WTC11 (cell line): Measurements from ENCODE around the gene ARHGAP45. TPM values are rescaled to one million over a fixed set of nuclear protein-coding genes. Genes with fewer than 3 reads are reported as not detected.

ENCODE experiments used
- ATAC-seq: fragments of 200-7000 bp; cut with Tn5 transposase; 2 replicates; pipeline ENCODE4 v1.10.0; 2021; ENCODE audit warnings: mild to moderate bottlenecking, moderate library complexity
- CTCF ChIA-PET: fragments of 300-600 bp; sonication (Branson Sonifier 250); formaldehyde crosslinking; loops from one replicate; lab custom pipeline; 2021; ENCODE audit warnings: antibody characterized with exemption; lab: Charles Lee
- POLR2A ChIA-PET: fragments of 350-600 bp; sonication (Branson Sonifier 250); formaldehyde crosslinking; loops from one replicate; lab custom pipeline; 2021; ENCODE audit warnings: antibody characterized with exemption; lab: Charles Lee
- DNase-seq: peaks from one replicate; pipeline ENCODE4 v3.0.0; 2021; ENCODE audit warnings: low spot score
- H3K27ac Mint-ChIP-seq: 2 replicates; pipeline ENCODE4 v1.8.0; 2021; ENCODE audit warnings: mixed read lengths
- H3K27me3 Mint-ChIP-seq: 2 replicates; pipeline ENCODE4 v1.8.0; 2021; ENCODE audit warnings: low read depth, mild to moderate bottlenecking, moderate library complexity, mixed read lengths
- H3K36me3 Mint-ChIP-seq: 2 replicates; pipeline ENCODE4 v1.8.0; 2021; ENCODE audit warnings: mixed read lengths
- H3K4me1 Mint-ChIP-seq: 2 replicates; pipeline ENCODE4 v1.8.0; 2022; ENCODE audit warnings: mixed read lengths
- H3K4me3 Mint-ChIP-seq: 2 replicates; pipeline ENCODE4 v1.8.0; 2021; ENCODE audit warnings: mild to moderate bottlenecking, moderate library complexity, mixed read lengths
- H3K9me3 Mint-ChIP-seq: 2 replicates; pipeline ENCODE4 v1.8.0; 2021; ENCODE audit warnings: mixed read lengths
- ATF1 ChIP-seq: sonication (generic); formaldehyde crosslinking; IDR thresholded peaks from 2 replicates; pipeline ENCODE4 v1.8.1; 2023; ENCODE audit warnings: mild to moderate bottlenecking, moderate library complexity, missing genetic modification reagents
- CREB1 ChIP-seq: sonication (generic); formaldehyde crosslinking; IDR thresholded peaks from 2 replicates; pipeline ENCODE4 v1.8.0; 2023; ENCODE audit warnings: mild to moderate bottlenecking, missing genetic modification reagents
- ETV6 ChIP-seq: sonication (generic); formaldehyde crosslinking; IDR thresholded peaks from 2 replicates; pipeline ENCODE4 v1.8.1; 2022; ENCODE audit warnings: mild to moderate bottlenecking, missing genetic modification reagents
- JAZF1 ChIP-seq: fragments of 250-450 bp; sonication (Bioruptor Pico); IDR thresholded peaks from 2 replicates; pipeline ENCODE4 v1.9.0; 2021; ENCODE audit warnings: moderate library complexity, mild to moderate bottlenecking, inconsistent platforms
- TCF7 ChIP-seq: sonication (generic); formaldehyde crosslinking; IDR thresholded peaks from 2 replicates; pipeline ENCODE4 v1.8.0; 2022; ENCODE audit warnings: mild to moderate bottlenecking, low read depth, missing genetic modification reagents, moderate library complexity
- ZNF317 ChIP-seq: sonication (generic); formaldehyde crosslinking; IDR thresholded peaks from 2 replicates; pipeline ENCODE4 v1.8.1; 2023; ENCODE audit warnings: low read depth, mild to moderate bottlenecking, moderate library complexity, missing genetic modification reagents, borderline replicate concordance
- ZNF423 ChIP-seq: fragments of 250-450 bp; sonication (Bioruptor Pico); IDR thresholded peaks from 2 replicates; pipeline ENCODE4 v2.1.2; 2022; ENCODE audit warnings: mild to moderate bottlenecking, moderate library complexity
- ZSCAN18 ChIP-seq: fragments of 250-450 bp; sonication (Bioruptor Pico); IDR thresholded peaks from 2 replicates; pipeline ENCODE4 v2.1.2; 2022; ENCODE audit warnings: mild to moderate bottlenecking, moderate library complexity
- total RNA-seq: library from RNA; stranded (reverse); gene quantifications from 3 replicates; pipeline ENCODE4 v1.2.3, GENCODE V29; 2021
- TF ChIP-seq, protein P1 (sequence below): sonication (generic); formaldehyde crosslinking; IDR thresholded peaks from 2 replicates; pipeline ENCODE4 v1.8.0; 2023; ENCODE audit warnings: missing genetic modification reagents
- TF ChIP-seq, protein P2 (sequence below): sonication (generic); formaldehyde crosslinking; conservative IDR thresholded peaks from 2 replicates; pipeline ENCODE4 v1.8.1; 2022; ENCODE audit warnings: mild to moderate bottlenecking, missing genetic modification reagents
- TF ChIP-seq, protein P3 (sequence below): sonication (generic); formaldehyde crosslinking; IDR thresholded peaks from 2 replicates; pipeline ENCODE4 v1.8.0; 2022; ENCODE audit warnings: missing genetic modification reagents

Gene ARHGAP45
- total RNA-seq, 1 experiment from 2014 or later, result 40.9 TPM

DNA sequence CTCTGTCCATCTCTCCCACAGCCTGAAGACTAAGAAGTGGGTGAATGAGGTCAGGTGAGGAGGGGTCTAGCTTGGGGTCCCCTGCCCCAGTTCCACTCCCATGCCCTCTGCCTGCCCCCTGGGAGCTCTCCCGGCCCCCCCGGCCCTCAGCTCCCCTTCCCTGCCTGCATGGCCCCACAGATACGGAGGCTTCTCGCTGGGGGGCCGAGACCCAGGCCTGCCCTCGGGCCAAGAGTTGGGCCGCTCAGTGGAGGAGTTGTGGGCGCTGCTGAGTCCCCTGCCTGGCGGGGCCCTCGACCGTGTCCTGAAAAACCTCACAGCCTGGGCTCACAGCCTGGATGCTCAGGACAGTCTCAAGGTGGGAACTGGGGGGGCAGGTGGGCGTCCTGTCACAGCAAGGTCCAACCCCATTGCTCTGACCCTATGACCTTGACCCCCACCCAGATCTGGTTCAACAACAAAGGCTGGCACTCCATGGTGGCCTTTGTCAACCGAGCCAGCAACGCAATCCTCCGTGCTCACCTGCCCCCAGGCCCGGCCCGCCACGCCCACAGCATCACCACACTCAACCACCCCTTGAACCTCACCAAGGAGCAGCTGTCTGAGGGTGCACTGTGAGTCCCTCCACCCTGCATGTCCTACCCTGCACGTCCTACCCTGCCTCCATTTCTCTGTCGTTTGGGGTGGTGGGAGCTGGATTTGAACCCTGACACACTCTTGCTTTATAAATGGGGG is 10.9 kb upstream of the ARHGAP45 start:
- no peak overlapping the region for H3K27ac Mint-ChIP-seq
- H3K4me1 Mint-ChIP-seq, result no peaks in the 10 kb centered on the region
- peaks cover 4% of the 10 kb centered on the region for H3K27me3 Mint-ChIP-seq
- CTCF ChIA-PET, result interaction anchor here (0.6 to 2.9 kb wide), 2 partner anchors 9 to 218 kb away, joined by 3 to 8 read pairs; no protein-coding TSS in a partner anchor
- POLR2A ChIA-PET, result no interaction called here
- DNase-seq (no peak), ATAC-seq (no peak)
- peaks cover 39% of the 10 kb centered on the region for H3K36me3 Mint-ChIP-seq
- no peak overlapping the region for H3K4me3 Mint-ChIP-seq
- TF ChIP-seq ATF1, result no peak
- no peak for TF ChIP-seq JAZF1
- TF ChIP-seq, protein P1, sequence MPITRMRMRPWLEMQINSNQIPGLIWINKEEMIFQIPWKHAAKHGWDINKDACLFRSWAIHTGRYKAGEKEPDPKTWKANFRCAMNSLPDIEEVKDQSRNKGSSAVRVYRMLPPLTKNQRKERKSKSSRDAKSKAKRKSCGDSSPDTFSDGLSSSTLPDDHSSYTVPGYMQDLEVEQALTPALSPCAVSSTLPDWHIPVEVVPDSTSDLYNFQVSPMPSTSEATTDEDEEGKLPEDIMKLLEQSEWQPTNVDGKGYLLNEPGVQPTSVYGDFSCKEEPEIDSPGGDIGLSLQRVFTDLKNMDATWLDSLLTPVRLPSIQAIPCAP (CRISPR knock-in tag), result no peak
- TF ChIP-seq ZNF317 (CRISPR knock-in tag), result no peak
- TF ChIP-seq TCF7 (CRISPR knock-in tag), result no peak
- peaks cover 29% of the 10 kb centered on the region for H3K9me3 Mint-ChIP-seq

GRCh38 chr19:1057176-1057855 is 9.7 kb upstream of the ARHGAP45 start:
- ATAC-seq, result no peak

GRCh38 chr19:1058112-1058511 is 8.9 kb upstream of the ARHGAP45 start:
- ATAC-seq, result no peak
- H3K4me1 Mint-ChIP-seq, result no peaks in the 10 kb centered on the region
- H3K27ac Mint-ChIP-seq, result no peak overlapping the region
- POLR2A ChIA-PET, result no interaction called here
- TF ChIP-seq ZNF317 (CRISPR knock-in tag), result no peak
- TF ChIP-seq, protein P2, sequence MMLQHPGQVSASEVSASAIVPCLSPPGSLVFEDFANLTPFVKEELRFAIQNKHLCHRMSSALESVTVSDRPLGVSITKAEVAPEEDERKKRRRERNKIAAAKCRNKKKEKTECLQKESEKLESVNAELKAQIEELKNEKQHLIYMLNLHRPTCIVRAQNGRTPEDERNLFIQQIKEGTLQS (CRISPR knock-in tag), result no peak
- TF ChIP-seq, all 79 proteins: peak for 0
- H3K9me3 Mint-ChIP-seq, result peaks cover 29% of the 10 kb centered on the region
- no peak for DNase-seq
- no peak overlapping the region for H3K4me3 Mint-ChIP-seq
- CTCF ChIA-PET, result no interaction called here
- H3K27me3 Mint-ChIP-seq, result peaks cover 4% of the 10 kb centered on the region
- H3K36me3 Mint-ChIP-seq, result peaks cover 37% of the 10 kb centered on the region

More at GRCh38 chr19:1057176-1057855, 9.7 kb upstream of the ARHGAP45 start:
- TF ChIP-seq ZNF423 (CRISPR knock-in tag), result no peak
- TF ChIP-seq, all 79 proteins: peak for 0
- ChIA-PET CTCF (interaction anchor here (2.9 kb wide), 1 partner anchor 8 kb away, joined by 8 read pairs; no protein-coding TSS in a partner anchor), POLR2A (interaction anchor here (0.5 kb wide), 1 partner anchor 243 kb away, joined by 3 read pairs; no protein-coding TSS in a partner anchor)
- H3K9me3 Mint-ChIP-seq, result peaks cover 29% of the 10 kb centered on the region
- H3K27me3 Mint-ChIP-seq, result peaks cover 4% of the 10 kb centered on the region
- DNase-seq, result no peak
- no peak overlapping the region for H3K27ac Mint-ChIP-seq
- H3K4me3 Mint-ChIP-seq, result no peak overlapping the region
- H3K36me3 Mint-ChIP-seq, result peaks cover 37% of the 10 kb centered on the region
- no peaks in the 10 kb centered on the region for H3K4me1 Mint-ChIP-seq

GRCh38 chr19:1060689-1061088 is 6.3 kb upstream of the ARHGAP45 start:
- peaks cover 13% of the 10 kb centered on the region for H3K27me3 Mint-ChIP-seq
- no peak overlapping the region for H3K27ac Mint-ChIP-seq
- ChIA-PET CTCF (interaction anchor here (0.7 kb wide), 1 partner anchor 197 kb away, joined by 4 read pairs; no protein-coding TSS in a partner anchor), POLR2A (no interaction called here)
- H3K4me1 Mint-ChIP-seq, result peaks cover 9% of the 10 kb centered on the region
- H3K4me3 Mint-ChIP-seq, result no peak overlapping the region
- H3K9me3 Mint-ChIP-seq, result peaks cover 29% of the 10 kb centered on the region
- peaks cover 34% of the 10 kb centered on the region for H3K36me3 Mint-ChIP-seq
- no peak for DNase-seq
- ATAC-seq, result no peak
- TF ChIP-seq, protein P3, sequence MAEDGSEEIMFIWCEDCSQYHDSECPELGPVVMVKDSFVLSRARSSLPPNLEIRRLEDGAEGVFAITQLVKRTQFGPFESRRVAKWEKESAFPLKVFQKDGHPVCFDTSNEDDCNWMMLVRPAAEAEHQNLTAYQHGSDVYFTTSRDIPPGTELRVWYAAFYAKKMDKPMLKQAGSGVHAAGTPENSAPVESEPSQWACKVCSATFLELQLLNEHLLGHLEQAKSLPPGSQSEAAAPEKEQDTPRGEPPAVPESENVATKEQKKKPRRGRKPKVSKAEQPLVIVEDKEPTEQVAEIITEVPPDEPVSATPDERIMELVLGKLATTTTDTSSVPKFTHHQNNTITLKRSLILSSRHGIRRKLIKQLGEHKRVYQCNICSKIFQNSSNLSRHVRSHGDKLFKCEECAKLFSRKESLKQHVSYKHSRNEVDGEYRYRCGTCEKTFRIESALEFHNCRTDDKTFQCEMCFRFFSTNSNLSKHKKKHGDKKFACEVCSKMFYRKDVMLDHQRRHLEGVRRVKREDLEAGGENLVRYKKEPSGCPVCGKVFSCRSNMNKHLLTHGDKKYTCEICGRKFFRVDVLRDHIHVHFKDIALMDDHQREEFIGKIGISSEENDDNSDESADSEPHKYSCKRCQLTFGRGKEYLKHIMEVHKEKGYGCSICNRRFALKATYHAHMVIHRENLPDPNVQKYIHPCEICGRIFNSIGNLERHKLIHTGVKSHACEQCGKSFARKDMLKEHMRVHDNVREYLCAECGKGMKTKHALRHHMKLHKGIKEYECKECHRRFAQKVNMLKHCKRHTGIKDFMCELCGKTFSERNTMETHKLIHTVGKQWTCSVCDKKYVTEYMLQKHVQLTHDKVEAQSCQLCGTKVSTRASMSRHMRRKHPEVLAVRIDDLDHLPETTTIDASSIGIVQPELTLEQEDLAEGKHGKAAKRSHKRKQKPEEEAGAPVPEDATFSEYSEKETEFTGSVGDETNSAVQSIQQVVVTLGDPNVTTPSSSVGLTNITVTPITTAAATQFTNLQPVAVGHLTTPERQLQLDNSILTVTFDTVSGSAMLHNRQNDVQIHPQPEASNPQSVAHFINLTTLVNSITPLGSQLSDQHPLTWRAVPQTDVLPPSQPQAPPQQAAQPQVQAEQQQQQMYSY, result no peak
- TF ChIP-seq ZSCAN18 (CRISPR knock-in tag) (no peak), ETV6 (CRISPR knock-in tag) (no peak), CREB1 (CRISPR knock-in tag) (no peak)
